Cardiac septum (tissue), 1 donor: ENCODE data around the gene H3-3A. TPM values are rescaled to one million over a fixed set of nuclear protein-coding genes. Genes with fewer than 3 reads are reported as not detected.

Experiments used
- DNase-seq: peaks from one replicate; pipeline ENCODE4 v3.0.0-alpha.2; 2020; ENCODE audit warnings: low spot score
- intact Hi-C: fragments of 100-400 bp; cut with DNase I; formaldehyde crosslinking; loops from one replicate; pipeline ENCODE4 v1.14.0; 2022
- total RNA-seq: library from RNA; stranded (reverse); fragmentation: NEBNext Ultra II Directional; extraction: Animal tissue kit (Norgen Biotek cat#: 25700); gene quantifications from one replicate; pipeline ENCODE4 v1.2.1, GENCODE V29; 2021
- donor health status: DM: no; HTN: no; CAD: no.

H3-3A gene
- total RNA-seq, 1 donor from 2014 or later, result 311 TPM

DNA sequence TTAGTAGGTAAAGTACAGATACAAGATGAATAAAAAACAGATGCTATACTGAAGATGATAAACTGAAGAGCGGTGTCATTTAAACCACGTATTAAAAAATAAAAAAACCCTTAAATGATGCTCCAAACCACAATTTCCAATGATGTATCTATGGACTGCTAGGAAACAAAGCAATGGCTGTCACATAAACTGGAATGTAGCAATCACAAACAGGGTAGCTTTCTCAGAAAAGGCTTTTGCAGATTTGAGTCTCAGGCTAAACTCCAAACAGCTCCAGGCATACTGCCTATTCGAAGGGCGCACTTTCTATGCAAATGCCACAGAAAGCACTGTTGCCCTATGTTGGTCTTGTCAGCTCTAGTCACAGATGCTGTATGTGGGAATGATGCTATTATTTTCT lies 12.4 kb upstream of the H3-3A start:
- intact Hi-C loops, result no loop called here

DNA sequence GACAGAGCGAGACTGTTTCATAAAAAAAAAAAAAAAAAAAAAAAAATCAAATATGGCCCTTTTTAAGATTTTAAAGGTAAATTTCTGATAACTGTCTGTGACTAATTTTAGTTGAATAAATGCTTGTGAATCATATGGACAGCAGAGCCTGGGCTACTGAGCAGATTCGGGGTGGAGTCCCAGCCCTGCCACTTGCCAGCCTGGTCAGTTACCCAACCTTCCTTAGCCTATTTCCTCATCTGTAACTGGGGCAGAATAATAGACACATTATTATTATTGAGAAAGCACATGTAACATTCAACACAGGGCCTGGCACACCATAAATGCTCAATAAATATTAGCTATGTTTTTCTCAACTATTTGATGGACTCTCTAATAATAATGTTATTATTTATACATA lies 11.2 kb upstream of the H3-3A start:
- intact Hi-C loops, result no loop called here
- no peak for DNase-seq

More for the DNA sequence above, 12.4 kb upstream of the H3-3A start:
- no peak for DNase-seq

DNA sequence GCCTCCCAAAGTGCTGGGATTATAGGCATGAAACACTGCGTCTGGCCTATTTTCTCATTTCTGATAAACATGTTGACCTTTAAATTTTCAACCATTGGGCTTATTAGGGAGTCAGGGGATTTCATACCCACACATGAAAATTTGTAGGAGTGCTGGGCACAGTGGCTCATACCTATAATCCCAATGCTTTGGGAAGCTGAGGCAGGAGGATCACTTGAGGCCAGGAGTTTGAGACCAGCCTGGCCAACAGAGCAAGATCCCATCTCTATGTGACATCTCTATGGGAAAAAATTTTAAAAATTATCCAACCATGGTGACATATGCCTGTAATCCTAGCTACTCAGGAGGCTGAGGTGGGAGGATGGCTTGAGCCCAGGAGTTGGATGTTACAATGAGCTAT lies 10.5 kb upstream of the H3-3A start:
- no peak for DNase-seq
- intact Hi-C loops, result no loop called here

DNA sequence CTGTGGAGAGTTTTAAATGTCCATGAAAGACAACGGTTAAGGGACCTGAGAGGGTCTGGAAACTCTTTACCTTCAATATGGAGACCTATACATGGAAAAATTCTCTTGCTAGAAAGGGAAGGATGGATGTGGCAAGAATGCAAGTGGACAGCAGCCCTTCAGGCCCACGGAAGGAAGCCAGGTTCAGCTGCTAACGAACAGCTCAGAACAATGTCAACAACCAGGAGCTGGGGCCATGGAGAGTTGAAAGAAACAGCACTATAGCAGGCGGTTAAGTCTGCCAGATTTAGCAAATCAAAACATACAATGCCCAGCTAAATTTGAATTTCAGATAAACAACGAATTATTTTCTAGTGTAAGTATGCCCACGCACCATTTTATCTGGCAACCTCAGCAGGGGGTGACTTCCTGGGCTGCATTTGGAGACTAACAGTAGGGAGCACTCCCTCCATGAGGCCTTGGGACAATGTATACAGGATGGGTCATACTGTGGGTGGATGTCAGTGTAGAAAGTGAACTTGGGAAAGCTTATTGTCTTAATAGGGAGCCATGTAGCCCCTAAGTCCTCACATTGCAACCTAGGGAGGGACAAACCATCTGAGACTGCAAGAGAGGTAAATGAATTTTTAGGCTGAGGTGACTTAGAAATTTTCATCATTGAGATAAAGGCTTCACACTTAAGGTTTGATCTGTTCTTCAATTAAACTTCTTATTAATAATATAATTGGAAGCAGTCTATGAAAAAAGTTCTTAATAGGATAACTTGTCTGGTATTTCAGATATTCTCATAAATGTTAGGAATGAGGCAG lies 7.8 kb upstream of the H3-3A start:
- intact Hi-C loops, result no loop called here
- DNase-seq, result no peak

DNA sequence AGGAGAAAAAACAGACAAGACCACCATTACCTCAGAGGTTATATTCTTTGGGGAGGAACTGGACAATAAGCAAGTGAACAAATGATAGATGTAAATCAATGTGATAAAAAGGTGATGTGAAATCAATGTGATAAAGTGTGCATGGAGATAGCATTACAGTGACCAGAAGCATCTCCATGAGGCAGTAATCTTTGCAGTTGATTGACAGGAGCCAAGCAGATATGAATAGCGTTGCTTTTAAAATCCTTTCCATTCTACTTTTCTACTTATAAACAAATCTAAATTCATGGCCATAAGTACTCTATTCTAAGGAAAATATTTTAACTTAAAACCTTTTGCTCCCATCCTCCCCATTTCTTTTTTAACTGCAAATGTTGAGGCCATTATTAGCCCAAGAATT lies 2.8 kb upstream of the H3-3A start:
- no peak for DNase-seq
- intact Hi-C loops, result loop anchor here (5.0 kb wide), 1 partner anchor 128 kb away; the partner anchor contains the start of gene ACBD3

DNA sequence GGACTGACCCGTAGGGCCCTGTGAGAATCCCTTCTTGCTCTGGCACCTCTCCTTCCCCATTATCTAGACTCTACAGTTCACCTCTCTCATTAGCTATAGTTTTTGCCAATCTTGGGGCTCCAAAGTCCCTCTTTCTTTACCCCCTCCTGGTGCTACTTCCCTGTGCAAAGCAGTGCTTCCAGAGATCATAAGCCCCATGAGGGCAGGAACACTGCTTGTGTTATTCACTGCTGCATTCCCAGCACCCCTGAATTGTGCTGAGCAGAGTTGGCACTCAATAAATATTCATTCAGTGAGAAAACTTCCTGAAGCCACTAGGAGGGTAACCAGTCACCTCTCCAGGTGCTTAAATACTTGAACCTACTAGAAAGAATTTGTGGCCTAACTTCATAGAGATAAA lies 2.1 kb upstream of the H3-3A start:
- intact Hi-C loops, result loop anchor here (5.0 kb wide), 1 partner anchor 127 kb away; the partner anchor contains the start of gene ACBD3
- no peak for DNase-seq

DNA sequence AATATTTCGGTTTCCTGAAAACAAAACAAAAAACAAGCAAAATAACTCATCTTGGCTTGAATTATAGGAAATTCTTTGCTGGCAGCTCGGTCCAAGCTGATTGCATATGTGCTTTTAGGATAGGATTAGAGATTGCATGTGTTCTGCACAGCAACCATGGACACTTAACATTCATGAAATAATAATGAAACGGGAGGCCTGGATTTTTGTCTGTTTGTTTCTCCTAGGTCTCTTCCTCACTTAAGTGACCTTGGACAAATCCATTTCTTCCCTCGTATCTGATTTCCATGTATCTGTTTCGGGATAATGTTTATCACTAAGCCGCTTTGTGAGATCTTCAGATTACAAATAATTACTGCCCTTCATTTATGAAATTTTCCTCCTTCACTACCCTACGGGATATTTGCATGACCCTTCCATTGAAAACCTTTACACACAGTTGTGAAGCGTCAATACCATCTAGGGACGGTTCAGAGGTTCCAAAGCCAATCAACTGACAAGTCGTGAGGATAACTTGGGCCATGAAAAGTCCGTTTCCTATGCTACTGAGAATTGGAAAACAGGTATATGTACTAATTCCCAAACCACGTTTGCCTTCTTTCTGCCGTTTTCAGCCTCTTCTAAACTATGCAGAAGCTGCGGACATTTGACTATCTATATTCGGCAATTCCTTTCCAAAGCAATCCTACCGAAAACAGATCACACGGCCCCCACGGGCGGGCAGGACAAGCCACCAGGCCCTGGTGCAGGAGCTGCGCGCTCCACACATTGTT lies 1.3 kb upstream of the H3-3A start:
- DNase-seq, result no peak
- intact Hi-C loops, result loop anchor here (5.0 kb wide), 1 partner anchor 126 kb away; the partner anchor contains the start of gene ACBD3

DNA sequence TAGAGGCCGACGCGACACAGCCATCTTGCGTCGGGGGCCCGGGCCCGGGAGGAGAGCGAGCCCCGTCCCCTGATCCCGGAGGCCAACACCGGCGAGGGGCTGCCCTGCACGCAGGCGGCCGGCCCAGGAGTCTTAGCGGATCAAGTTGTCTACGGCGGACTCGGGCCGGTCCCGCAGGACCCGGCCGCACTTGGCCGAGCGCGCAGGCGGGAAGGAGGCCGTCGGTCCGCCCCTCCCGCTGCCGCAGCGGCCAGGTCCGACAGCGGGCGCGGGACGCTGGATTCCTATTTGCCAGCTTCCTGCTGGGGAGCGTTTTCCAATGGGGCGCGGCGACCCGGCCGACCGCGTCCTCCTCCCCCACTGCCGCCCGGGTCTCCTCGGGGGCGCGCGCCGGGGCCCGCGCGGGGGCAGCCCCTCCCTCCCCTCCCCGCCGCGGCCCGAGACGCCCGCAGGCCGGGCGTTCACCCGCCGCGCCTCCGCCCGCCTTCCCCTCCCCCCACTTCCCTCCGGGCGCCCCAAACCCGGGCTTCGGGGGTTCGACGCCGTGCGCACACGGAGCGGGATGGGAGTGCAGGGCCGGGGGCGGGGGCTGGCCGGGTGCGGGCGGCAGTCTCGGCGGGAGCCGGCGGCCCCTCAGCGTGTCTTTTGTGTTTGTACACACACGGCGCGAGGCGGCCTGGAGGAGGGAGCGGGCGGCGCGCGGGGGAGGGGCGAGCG lies 517 bp upstream of the H3-3A start:
- intact Hi-C loops, result loop anchor here (1.0 to 5.0 kb wide), 3 partner anchors 47 to 553 kb away; partner anchors contain the start of gene ACBD3
- DNase-seq, result peak; percentile 88

DNA sequence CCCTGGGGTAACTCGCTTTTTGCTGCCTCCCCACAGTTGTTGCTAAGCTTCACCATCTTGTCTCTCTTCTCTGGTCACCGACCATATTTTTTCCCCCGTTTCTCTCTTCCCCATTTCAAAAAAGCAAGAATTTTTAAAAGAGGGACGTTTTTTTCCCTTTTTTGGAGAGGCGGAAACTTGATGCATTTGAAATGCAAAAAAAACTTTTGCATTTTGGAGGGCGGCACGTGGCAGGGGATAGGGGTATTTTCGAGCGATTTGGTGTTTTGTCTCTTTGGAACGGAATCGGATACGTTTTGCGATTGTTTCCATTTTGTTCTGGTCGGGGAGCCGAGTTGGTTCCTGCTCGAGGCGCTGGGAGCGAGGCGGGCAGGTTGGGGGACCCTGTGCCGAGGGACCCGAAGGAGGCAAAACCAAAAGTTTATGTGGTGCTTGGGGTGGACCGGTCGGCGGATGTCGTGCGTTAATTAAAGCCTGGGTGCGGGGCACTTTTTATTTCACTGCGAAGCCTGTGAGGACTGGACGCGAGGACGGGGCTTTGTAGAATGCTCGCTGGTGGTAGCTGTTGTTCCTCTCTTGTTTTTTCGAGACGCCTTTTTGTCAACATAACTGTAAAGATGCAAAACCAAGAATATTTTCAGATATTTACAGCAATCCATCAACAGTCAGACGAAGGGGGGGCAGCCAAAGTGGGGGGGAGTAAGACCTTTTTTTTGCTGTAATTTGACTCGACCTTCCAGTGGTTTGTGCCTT lies 884 bp downstream of the H3-3A start:
- DNase-seq, result peak; percentile 81
- intact Hi-C loops, result loop anchor here (1.0 to 5.0 kb wide), 3 partner anchors 64 to 555 kb away; partner anchors contain the start of genes ACBD3 and SDE2

DNA sequence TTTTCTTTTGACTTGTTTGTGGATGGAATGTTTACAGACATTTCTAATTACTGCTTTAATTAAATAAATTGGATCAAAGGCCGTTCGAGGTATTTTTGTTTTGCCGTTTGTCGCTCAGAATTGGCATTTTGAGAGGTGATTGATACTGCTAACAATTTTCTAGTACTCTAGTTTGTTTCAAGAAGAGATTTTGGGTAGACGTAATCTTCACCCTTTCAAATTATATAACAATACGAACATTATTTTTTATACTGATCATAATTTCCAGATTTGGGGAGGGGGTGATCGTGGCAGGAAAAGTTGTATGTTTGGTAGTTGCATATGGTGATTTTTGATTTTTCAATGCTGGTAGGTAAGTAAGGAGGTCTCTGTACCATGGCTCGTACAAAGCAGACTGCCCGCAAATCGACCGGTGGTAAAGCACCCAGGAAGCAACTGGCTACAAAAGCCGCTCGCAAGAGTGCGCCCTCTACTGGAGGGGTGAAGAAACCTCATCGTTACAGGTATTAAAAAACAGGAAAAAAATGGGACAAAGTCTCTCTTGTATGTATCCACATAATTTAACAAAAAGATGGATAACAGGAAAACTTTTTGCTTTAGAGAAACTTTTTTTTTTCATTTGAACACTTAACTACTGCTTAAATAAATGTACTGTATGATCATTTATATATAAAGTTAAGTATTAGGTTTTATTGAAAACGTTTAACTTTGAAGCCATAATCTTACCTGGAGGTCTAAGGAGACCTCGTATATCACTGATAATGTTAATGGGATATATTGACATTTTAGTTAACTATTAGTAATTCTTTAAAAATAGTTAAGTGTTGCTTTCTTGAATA lies 1.7 kb downstream of the H3-3A start:
- intact Hi-C loops, result loop anchor here (1.0 to 5.0 kb wide), 3 partner anchors 65 to 555 kb away; partner anchors contain the start of genes ACBD3 and SDE2
- no peak for DNase-seq

DNA sequence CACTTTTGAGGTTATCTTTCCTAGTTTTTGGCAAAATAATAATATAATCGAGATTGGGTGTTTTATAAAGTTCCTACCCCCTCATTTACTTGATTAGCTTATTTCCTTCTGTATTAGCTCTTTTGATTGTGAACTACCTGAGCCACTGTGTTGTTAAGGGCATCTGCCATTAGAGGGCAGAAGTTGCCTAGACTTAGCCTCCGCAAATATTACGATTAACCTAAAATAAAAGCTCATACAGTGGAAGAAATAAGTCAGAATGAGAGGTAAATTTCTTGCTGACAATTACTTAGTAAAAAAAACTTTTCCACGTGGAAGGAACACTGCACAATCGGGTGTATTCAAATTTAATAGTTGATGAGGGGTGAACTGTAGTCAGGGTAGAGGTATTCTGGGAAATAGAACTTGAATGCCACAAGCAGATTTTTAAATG lies 2.3 kb downstream of the H3-3A start:
- no peak for DNase-seq
- intact Hi-C loops, result loop anchor here (1.0 to 5.0 kb wide), 2 partner anchors 56 to 122 kb away; partner anchors contain the start of gene ACBD3

DNA sequence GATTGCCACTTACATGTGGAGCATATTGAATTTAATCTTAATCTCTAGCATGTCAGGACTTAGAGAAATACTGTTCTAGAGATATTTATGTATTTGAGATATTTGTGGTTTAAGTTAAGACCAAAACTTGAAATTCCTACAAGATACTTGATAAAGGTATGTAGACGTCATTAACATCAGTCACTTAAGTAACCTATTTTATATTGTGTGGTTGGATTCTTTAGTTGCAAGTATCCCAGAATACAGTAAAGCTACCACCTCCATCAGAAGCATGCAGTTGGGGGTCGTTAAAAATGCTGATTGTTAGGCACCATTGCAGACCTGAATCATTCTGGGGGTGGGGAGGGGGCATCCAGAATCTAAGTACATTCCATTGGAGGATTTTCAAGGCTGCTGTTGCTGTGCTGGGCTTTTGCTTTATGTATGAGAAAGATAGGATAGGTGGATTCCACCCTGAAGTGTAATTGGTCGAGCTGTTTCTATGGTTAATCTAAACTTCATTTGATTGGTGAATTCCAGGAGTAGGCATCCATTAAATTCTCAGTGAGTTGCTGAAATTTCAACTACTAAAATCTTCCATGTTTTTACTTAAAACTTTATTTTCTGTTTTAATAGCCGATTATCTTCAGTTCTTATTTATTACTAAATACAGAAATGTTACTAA lies 4.0 kb downstream of the H3-3A start:
- DNase-seq, result no peak
- intact Hi-C loops, result no loop called here

DNA sequence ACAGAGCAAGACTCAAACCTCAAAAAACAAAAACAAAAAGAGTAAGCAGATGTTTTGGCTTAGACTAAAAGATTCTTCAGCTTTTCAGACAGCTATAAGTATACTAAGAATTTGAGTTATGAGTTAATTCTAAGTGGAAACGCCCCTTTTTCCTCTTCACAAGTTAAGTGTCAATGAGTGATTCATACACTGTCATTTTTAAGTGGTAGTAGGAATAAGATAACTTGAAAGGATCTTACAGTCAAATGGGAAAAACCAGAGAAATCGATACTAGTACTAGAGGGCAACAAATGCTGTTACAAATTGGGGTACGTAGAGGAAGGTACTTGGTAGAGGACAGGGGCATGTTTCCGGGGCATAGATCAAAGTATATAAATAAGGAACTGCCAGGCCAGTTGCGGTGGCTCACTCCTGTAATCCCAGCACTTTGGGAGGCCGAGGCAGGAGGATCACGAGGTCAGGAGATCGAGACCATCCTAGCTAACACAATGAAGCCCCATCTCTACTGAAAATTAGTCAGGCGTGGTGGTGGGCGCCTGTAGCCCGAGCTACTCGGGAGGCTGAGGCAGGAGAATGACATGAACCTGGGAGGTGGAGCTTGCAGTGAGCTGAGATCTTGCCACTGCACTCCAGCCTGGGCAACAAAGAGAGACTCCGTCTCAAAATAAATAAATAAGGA lies 7.4 kb downstream of the H3-3A start:
- DNase-seq, result no peak
- intact Hi-C loops, result no loop called here

DNA sequence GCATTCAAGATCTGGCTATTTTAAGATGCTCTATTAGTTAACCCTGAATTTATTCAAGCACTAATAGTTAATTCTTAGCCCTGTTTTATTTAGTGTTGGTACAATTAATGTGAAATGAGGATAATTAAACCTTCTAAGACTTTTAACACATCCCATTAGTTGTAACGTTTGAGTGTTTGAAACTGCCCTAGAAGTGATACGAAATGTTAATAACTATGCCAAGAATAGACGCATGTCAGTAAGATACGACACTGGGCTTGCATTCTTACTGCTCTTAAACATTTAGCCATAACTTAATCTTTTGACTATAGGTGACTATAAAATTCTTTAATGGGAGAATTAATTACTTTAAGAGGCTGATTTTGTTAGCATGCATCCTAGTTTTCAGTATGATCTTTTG lies 9.8 kb downstream of the H3-3A start:
- intact Hi-C loops, result no loop called here
- no peak for DNase-seq

DNA sequence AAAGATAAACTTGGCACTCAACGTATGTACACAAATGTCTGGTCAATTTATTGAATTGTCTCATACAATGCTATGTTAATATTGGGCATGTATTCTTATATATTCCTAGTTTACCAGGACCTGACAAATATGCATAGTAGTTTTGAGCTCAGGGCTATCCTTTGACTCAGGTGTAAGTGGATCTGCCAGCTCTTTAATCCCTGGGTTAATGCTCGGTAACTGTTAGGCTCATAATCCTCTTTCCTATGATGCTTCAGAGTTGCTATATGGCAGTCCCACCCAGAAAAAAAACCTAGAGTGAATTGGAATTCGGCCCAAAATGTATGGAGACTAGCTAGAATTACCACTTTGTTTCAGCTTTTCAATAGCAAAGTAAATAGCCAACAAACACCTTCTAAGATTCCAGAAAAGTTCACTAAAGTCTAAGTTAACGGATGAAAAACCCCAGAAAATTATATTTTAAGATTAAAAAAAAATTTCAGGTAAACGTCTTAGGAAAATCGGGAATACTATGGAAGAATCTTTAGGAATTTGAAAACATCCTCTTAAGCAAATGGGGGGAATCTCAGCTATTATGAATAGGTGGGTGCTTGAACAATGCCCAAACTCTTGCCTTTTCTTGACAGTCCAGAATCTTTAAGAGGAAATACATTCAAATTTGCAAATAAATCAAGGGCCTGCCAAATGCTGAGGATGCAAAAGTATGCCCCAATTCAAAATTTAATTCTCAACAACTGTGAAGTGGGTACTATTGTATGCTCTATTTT lies 10.9 kb downstream of the H3-3A start:
- intact Hi-C loops, result no loop called here

DNA sequence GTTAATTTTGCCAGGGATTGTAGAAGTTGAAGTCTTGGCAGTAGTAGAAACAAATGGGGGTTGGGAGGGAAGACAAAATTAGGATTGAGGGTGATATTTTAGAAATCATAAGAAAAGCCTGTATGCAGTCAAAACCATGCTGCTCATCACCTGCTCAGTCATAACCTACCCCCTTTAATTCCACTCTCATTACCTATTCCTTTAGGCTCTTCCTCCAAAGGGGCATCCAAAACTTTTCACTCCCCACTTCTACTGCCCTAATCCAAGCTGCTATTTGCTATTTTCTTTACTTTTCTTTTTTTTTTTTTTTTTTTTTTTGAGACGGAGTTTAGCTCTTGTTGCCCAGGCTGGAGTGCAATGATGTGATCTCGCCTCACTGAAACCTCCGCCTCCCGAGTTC lies 11.5 kb downstream of the H3-3A start:
- intact Hi-C loops, result no loop called here
- no peak for DNase-seq

More for the DNA sequence above, 10.9 kb downstream of the H3-3A start:
- no peak for DNase-seq
